Astrocyte (in vitro differentiated cells and primary cell): Measurements from ENCODE around the gene ALAD.
"Not testable (repeated sequence)": the region's sequence is repeated elsewhere in the genome, so short reads cannot be mapped to it uniquely, and the experiment has no call there.

ENCODE experiments used
- CTCF ChIP-seq: IDR thresholded peaks from 2 replicates; pipeline ENCODE4 v1.5.1; 2011; ENCODE audit warnings: low read depth, mild to moderate bottlenecking, inconsistent platforms, low read length, moderate library complexity; ENCODE audit not compliant: insufficient read depth
- EZH2 ChIP-seq: IDR thresholded peaks from 2 replicates; pipeline ENCODE4 v1.6.1; 2012; ENCODE audit warnings: mild to moderate bottlenecking, low read length, inconsistent platforms; ENCODE audit not compliant: insufficient read depth

- not testable (repeated sequence) for TF ChIP-seq CTCF, EZH2
Observed at GRCh38 chr9:113381441-113381840, 19.6 kb downstream of the ALAD start.
